ENCODE data around the gene CLRN3. TPM values are rescaled to one million over a fixed set of nuclear protein-coding genes. Genes with fewer than 3 reads are reported as not detected.
A peak's percentile ranks its signal among the peaks of the same experiment; 100 is the strongest.

The CLRN3 gene
- total and polyA plus RNA-seq, 8 donors: 0.18 to 0.84 (median 0.50) TPM; not detected in 2

DNA sequence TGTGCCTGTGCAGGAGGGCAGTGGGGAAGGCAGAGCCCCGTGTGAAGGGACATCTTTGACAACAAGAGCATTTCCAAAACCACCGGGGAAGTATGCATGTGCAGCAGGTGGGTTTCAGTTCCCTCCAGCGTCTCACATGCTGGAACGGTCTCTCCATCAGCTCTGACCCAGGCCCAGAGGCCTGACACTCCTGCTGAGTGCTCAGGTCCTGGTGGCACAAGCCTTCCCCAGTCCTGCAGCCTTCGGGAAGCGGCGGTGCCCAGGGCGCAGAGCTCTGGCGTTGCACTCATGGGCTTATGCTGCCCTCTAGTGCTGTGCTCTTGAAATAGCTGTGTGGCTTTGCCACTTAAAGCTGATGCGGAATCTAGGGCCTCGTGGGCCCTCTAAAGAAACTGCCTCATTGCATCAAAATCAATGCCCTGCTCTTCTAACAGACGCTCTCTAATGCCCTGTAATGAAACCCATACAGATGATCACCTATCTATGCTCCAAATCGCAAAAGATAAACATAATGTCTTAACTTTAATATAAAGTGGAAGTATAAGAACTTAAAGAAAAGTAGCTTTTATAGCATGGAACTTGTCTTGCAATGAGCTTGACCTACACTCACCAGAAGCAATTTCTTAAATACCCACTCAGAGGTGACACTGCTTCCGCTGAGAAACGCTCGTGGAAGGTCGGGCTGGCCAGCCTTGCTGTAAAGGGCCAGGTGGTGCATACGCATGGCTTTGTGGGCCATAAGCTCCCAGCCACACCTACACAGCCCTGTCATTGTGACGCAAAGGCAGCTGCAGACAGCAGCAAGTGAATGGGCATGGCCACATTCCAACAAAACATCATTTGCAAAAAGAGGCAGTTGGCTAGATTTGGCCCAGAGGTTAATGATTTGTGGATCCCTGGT, 38.6 kb downstream of the CLRN3 start:
- no peaks in the 10 kb centered on the region for H3K4me1 ChIP-seq
- no peaks in the 10 kb centered on the region for H3K36me3 ChIP-seq
- H3K27ac ChIP-seq: no peak overlapping the region
- TF ChIP-seq, protein P1, sequence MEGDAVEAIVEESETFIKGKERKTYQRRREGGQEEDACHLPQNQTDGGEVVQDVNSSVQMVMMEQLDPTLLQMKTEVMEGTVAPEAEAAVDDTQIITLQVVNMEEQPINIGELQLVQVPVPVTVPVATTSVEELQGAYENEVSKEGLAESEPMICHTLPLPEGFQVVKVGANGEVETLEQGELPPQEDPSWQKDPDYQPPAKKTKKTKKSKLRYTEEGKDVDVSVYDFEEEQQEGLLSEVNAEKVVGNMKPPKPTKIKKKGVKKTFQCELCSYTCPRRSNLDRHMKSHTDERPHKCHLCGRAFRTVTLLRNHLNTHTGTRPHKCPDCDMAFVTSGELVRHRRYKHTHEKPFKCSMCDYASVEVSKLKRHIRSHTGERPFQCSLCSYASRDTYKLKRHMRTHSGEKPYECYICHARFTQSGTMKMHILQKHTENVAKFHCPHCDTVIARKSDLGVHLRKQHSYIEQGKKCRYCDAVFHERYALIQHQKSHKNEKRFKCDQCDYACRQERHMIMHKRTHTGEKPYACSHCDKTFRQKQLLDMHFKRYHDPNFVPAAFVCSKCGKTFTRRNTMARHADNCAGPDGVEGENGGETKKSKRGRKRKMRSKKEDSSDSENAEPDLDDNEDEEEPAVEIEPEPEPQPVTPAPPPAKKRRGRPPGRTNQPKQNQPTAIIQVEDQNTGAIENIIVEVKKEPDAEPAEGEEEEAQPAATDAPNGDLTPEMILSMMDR (IDR thresholded peaks at IDR 0.05): peak; percentile 53 to 75 (median 60)
- H3K27me3 ChIP-seq: no peaks in the 10 kb centered on the region
- FAIRE-seq (no peak), ATAC-seq (peak; percentile 67 to 98 (median 94)), DNase-seq (peak; percentile 35 to 88 (median 65))
- 20 to 32% methylated on average over 19 of the region's 19 CpGs for WGBS, 2 donors
- no peak overlapping the region for H3K4me3 ChIP-seq
- H3K9me3 ChIP-seq: no peaks in the 10 kb centered on the region
- intact Hi-C loops (cut with DNase I): loop anchor here in 1 of 3 donors (10.0 kb wide), 1 partner anchor 139 kb away; no protein-coding TSS in a partner anchor

DNA sequence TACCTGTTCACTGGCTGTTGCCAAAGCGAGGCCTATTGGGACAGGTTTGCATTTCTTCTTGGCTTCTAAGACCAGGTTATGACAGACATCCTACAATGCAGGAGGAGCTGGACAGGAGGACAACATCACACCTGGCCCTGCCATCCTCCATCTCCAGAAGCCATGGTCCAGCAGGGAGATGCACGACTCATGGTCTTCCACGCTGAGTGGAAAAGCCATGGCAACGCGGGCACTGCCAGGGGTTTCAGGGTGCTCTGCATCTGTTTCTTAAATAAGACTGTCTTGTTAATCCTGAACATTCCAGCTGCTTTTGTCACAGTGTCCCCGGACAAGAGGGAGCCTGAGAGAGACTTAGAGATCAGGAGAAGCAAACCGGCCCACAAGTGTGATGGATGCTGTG, 40.3 kb downstream of the CLRN3 start:
- DNase-seq (no peak), FAIRE-seq (no peak)
- H3K4me3 ChIP-seq: no peak overlapping the region

DNA sequence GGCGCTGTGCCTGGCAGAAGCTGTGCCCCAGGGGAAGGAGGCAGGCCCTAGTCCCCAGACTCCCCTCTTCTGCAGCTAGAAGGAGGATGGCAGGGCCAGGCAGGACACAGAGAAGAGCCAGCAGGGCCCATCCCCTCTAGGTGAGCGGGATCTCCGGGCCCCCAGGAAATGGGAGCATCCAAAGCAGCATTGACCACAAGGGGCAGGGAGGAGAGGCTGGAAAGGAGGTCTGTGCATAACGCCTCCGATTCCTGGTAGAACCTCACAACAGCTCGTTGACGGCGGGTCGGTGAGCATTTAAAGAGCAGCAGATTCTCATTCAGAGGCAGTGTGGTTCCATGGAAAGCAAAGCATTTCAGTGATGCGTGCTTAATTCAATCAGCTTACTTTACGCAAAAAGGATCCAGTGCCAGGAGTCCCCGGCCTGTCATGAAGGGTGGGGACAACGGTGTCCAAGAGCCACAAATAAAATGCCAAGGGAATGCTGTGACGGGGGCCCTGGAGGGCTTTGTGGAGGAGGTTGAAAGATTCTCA, 41.0 kb downstream of the CLRN3 start:
- ATAC-seq (no peak), DNase-seq (no peak), FAIRE-seq (no peak)
- Histone ChIP-seq H3K27ac (no peak overlapping the region), H3K36me3 (no peaks in the 10 kb centered on the region), H3K4me3 (no peak overlapping the region), H3K4me1 (no peaks in the 10 kb centered on the region), H3K9me3 (no peaks in the 10 kb centered on the region), H3K27me3 (no peaks in the 10 kb centered on the region)
- TF ChIP-seq, protein P1 (IDR thresholded peaks at IDR 0.05): no peak
- 63 to 74% methylated on average over 14 of the region's 14 CpGs for WGBS, 2 donors
- intact Hi-C loops (cut with DNase I): loop anchor here in 1 of 3 donors (10.0 kb wide), 1 partner anchor 137 kb away; no protein-coding TSS in a partner anchor

More for the DNA sequence above, 40.3 kb downstream of the CLRN3 start:
- ATAC-seq: no peak
- no peaks in the 10 kb centered on the region for H3K9me3 ChIP-seq
- H3K27me3 ChIP-seq: no peaks in the 10 kb centered on the region
- 64 to 71% methylated on average over 7 of the region's 7 CpGs for WGBS, 2 donors
- TF ChIP-seq, protein P1 (IDR thresholded peaks at IDR 0.05): no peak
- no peaks in the 10 kb centered on the region for H3K36me3 ChIP-seq
- H3K27ac ChIP-seq: no peak overlapping the region
- H3K4me1 ChIP-seq: no peaks in the 10 kb centered on the region
- intact Hi-C loops (cut with DNase I): loop anchor here in 1 of 3 donors (10.0 kb wide), 1 partner anchor 138 kb away; no protein-coding TSS in a partner anchor

DNA sequence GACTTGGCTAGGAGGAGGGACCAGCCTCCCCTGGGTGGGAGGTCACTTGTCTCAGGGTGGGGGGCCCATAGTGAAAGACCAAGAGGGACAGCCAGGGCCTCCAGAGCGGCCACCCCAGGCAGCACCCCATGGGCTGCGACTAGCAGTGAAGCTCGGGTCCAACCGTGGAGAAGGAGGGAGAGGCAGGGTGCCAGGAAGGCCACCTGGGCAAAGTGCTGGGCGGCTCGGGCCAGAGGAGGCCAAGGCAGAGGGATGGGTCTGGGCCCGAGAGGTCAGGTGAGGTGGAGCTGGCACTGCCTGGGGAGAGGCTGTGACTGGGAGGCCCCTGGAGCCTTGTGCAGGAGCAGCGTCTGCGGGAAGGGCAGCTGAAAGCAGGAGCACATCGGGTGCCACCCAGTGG, 41.8 kb downstream of the CLRN3 start:
- no peaks in the 10 kb centered on the region for H3K4me1 ChIP-seq
- intact Hi-C loops (cut with DNase I): loop anchor here in 1 of 3 donors (10.0 kb wide), 1 partner anchor 136 kb away; no protein-coding TSS in a partner anchor
- FAIRE-seq (no peak), DNase-seq (no peak), ATAC-seq (no peak)
- H3K27ac ChIP-seq: no peak overlapping the region
- TF ChIP-seq, protein P1 (IDR thresholded peaks at IDR 0.05): no peak
- 56 to 68% methylated on average over 10 of the region's 10 CpGs for WGBS, 2 donors
- no peaks in the 10 kb centered on the region for H3K36me3 ChIP-seq
- no peaks in the 10 kb centered on the region for H3K27me3 ChIP-seq
- H3K4me3 ChIP-seq: no peak overlapping the region
- H3K9me3 ChIP-seq: no peaks in the 10 kb centered on the region

All from pancreas (tissue), 10 donors.